Measurements from ENCODE around the gene HDHD2.

HDHD2 gene

GRCh38 chr18:47108373-47108772, 41.9 kb downstream of the HDHD2 start:
- no peak for DNase-seq (ENCODE audit: low read depth)
- H3K4me1 ChIP-seq (ENCODE audit: control insufficient read depth, insufficient read depth, low read length) = no peaks in the 10 kb centered on the region
- H3K9ac ChIP-seq (ENCODE audit: low read length) = no peak overlapping the region
- H3K9me3 ChIP-seq (ENCODE audit: control insufficient read depth, low read length) = no peaks in the 10 kb centered on the region
- H3K36me3 ChIP-seq (ENCODE audit: control insufficient read depth, insufficient read depth, low read length, severe bottlenecking) = peaks cover 77% of the 10 kb centered on the region
- no peak overlapping the region for H3K4me3 ChIP-seq (ENCODE audit: low read length)
- no peaks in the 10 kb centered on the region for H3K27me3 ChIP-seq (replicated peaks; ENCODE audit: control insufficient read depth, insufficient read depth, low read length)

GRCh38 chr18:47100212-47100831, 50.0 kb downstream of the HDHD2 start:
- Histone ChIP-seq H3K4me1 (ENCODE audit: control insufficient read depth, insufficient read depth, low read length) (no peaks in the 10 kb centered on the region), H3K36me3 (ENCODE audit: control insufficient read depth, insufficient read depth, low read length, severe bottlenecking) (peaks cover 21% of the 10 kb centered on the region), H3K9ac (ENCODE audit: low read length) (no peak overlapping the region), H3K4me3 (ENCODE audit: low read length) (no peak overlapping the region), H3K27me3 (replicated peaks; ENCODE audit: control insufficient read depth, insufficient read depth, low read length) (no peaks in the 10 kb centered on the region), H3K9me3 (ENCODE audit: control insufficient read depth, low read length) (no peaks in the 10 kb centered on the region)
- peak; percentile 77 for DNase-seq (ENCODE audit: low read depth)

GRCh38 chr18:47095810-47096209, 54.5 kb downstream of the HDHD2 start:
- Histone ChIP-seq H3K9me3 (ENCODE audit: control insufficient read depth, low read length) (no peaks in the 10 kb centered on the region), H3K27me3 (replicated peaks; ENCODE audit: control insufficient read depth, insufficient read depth, low read length) (no peaks in the 10 kb centered on the region)
- DNase-seq (ENCODE audit: low read depth) = no peak

GRCh38 chr18:47087676-47088075, 62.6 kb downstream of the HDHD2 start:
- Histone ChIP-seq H3K4me3 (ENCODE audit: low read length) (no peak overlapping the region), H3K36me3 (ENCODE audit: control insufficient read depth, insufficient read depth, low read length, severe bottlenecking) (peaks cover 10% of the 10 kb centered on the region), H3K27me3 (replicated peaks; ENCODE audit: control insufficient read depth, insufficient read depth, low read length) (no peaks in the 10 kb centered on the region), H3K9ac (ENCODE audit: low read length) (no peak overlapping the region), H3K9me3 (ENCODE audit: control insufficient read depth, low read length) (no peaks in the 10 kb centered on the region), H3K4me1 (ENCODE audit: control insufficient read depth, insufficient read depth, low read length) (no peaks in the 10 kb centered on the region)
- DNase-seq (ENCODE audit: low read depth) = no peak

More at GRCh38 chr18:47095810-47096209, 54.5 kb downstream of the HDHD2 start:
- Histone ChIP-seq H3K36me3 (ENCODE audit: control insufficient read depth, insufficient read depth, low read length, severe bottlenecking) (peaks cover 4% of the 10 kb centered on the region), H3K9ac (ENCODE audit: low read length) (no peak overlapping the region), H3K4me3 (ENCODE audit: low read length) (no peak overlapping the region), H3K4me1 (ENCODE audit: control insufficient read depth, insufficient read depth, low read length) (no peaks in the 10 kb centered on the region)

- Histone ChIP-seq H3K9ac (ENCODE audit: low read length) (no peak overlapping the region), H3K4me3 (ENCODE audit: low read length) (no peak overlapping the region), H3K27me3 (replicated peaks; ENCODE audit: control insufficient read depth, insufficient read depth, low read length) (no peaks in the 10 kb centered on the region), H3K9me3 (ENCODE audit: control insufficient read depth, low read length) (no peaks in the 10 kb centered on the region), H3K4me1 (ENCODE audit: control insufficient read depth, insufficient read depth, low read length) (no peaks in the 10 kb centered on the region), H3K36me3 (ENCODE audit: control insufficient read depth, insufficient read depth, low read length, severe bottlenecking) (peaks cover under 1% of the 10 kb centered on the region)
- DNase-seq (ENCODE audit: low read depth) = no peak
These were observed 68.7 kb downstream of the HDHD2 start for GRCh38 chr18:47081578-47081977.

GRCh38 chr18:47080872-47081271, 69.4 kb downstream of the HDHD2 start:
- H3K4me1 ChIP-seq (ENCODE audit: control insufficient read depth, insufficient read depth, low read length) = no peaks in the 10 kb centered on the region
- H3K9ac ChIP-seq (ENCODE audit: low read length) = no peak overlapping the region
- DNase-seq (ENCODE audit: low read depth) = no peak
- no peaks in the 10 kb centered on the region for H3K27me3 ChIP-seq (replicated peaks; ENCODE audit: control insufficient read depth, insufficient read depth, low read length)
- H3K9me3 ChIP-seq (ENCODE audit: control insufficient read depth, low read length) = no peaks in the 10 kb centered on the region
- no peaks in the 10 kb centered on the region for H3K36me3 ChIP-seq (ENCODE audit: control insufficient read depth, insufficient read depth, low read length, severe bottlenecking)
- H3K4me3 ChIP-seq (ENCODE audit: low read length) = no peak overlapping the region

GRCh38 chr18:47077111-47077510, 73.2 kb downstream of the HDHD2 start:
- Histone ChIP-seq H3K9me3 (ENCODE audit: control insufficient read depth, low read length) (no peaks in the 10 kb centered on the region), H3K36me3 (ENCODE audit: control insufficient read depth, insufficient read depth, low read length, severe bottlenecking) (no peaks in the 10 kb centered on the region), H3K4me1 (ENCODE audit: control insufficient read depth, insufficient read depth, low read length) (no peaks in the 10 kb centered on the region), H3K9ac (ENCODE audit: low read length) (no peak overlapping the region), H3K4me3 (ENCODE audit: low read length) (no peak overlapping the region), H3K27me3 (replicated peaks; ENCODE audit: control insufficient read depth, insufficient read depth, low read length) (no peaks in the 10 kb centered on the region)
- no peak for DNase-seq (ENCODE audit: low read depth)

- peak; percentile 4 for DNase-seq (ENCODE audit: low read depth)
- no peaks in the 10 kb centered on the region for H3K27me3 ChIP-seq (replicated peaks; ENCODE audit: control insufficient read depth, insufficient read depth, low read length)
- no peak overlapping the region for H3K9ac ChIP-seq (ENCODE audit: low read length)
- no peak overlapping the region for H3K4me3 ChIP-seq (ENCODE audit: low read length)
- H3K36me3 ChIP-seq (ENCODE audit: control insufficient read depth, insufficient read depth, low read length, severe bottlenecking) = no peaks in the 10 kb centered on the region
- H3K9me3 ChIP-seq (ENCODE audit: control insufficient read depth, low read length) = no peaks in the 10 kb centered on the region
- no peaks in the 10 kb centered on the region for H3K4me1 ChIP-seq (ENCODE audit: control insufficient read depth, insufficient read depth, low read length)
These were observed 75.0 kb downstream of the HDHD2 start for GRCh38 chr18:47075098-47075883.

GRCh38 chr18:47067648-47068047, 82.7 kb downstream of the HDHD2 start:
- Histone ChIP-seq H3K4me1 (ENCODE audit: control insufficient read depth, insufficient read depth, low read length) (no peaks in the 10 kb centered on the region), H3K9ac (ENCODE audit: low read length) (no peak overlapping the region), H3K36me3 (ENCODE audit: control insufficient read depth, insufficient read depth, low read length, severe bottlenecking) (peaks cover 11% of the 10 kb centered on the region), H3K4me3 (ENCODE audit: low read length) (no peak overlapping the region), H3K9me3 (ENCODE audit: control insufficient read depth, low read length) (peaks cover 6% of the 10 kb centered on the region), H3K27me3 (replicated peaks; ENCODE audit: control insufficient read depth, insufficient read depth, low read length) (no peaks in the 10 kb centered on the region)
- DNase-seq (ENCODE audit: low read depth) = no peak

- Histone ChIP-seq H3K9ac (ENCODE audit: low read length) (no peak overlapping the region), H3K4me3 (ENCODE audit: low read length) (no peak overlapping the region), H3K27me3 (replicated peaks; ENCODE audit: control insufficient read depth, insufficient read depth, low read length) (no peaks in the 10 kb centered on the region), H3K4me1 (ENCODE audit: control insufficient read depth, insufficient read depth, low read length) (no peaks in the 10 kb centered on the region), H3K36me3 (ENCODE audit: control insufficient read depth, insufficient read depth, low read length, severe bottlenecking) (peaks cover 13% of the 10 kb centered on the region), H3K9me3 (ENCODE audit: control insufficient read depth, low read length) (peaks cover 6% of the 10 kb centered on the region)
- DNase-seq (ENCODE audit: low read depth) = no peak
These were observed 87.2 kb downstream of the HDHD2 start for GRCh38 chr18:47063096-47063495.

GRCh38 chr18:47062471-47062870, 87.8 kb downstream of the HDHD2 start:
- Histone ChIP-seq H3K9me3 (ENCODE audit: control insufficient read depth, low read length) (peaks cover under 1% of the 10 kb centered on the region), H3K9ac (ENCODE audit: low read length) (no peak overlapping the region)
- no peak for DNase-seq (ENCODE audit: low read depth)

More at GRCh38 chr18:47062471-47062870, 87.8 kb downstream of the HDHD2 start:
- H3K36me3 ChIP-seq (ENCODE audit: control insufficient read depth, insufficient read depth, low read length, severe bottlenecking) = peaks cover 10% of the 10 kb centered on the region
- H3K4me1 ChIP-seq (ENCODE audit: control insufficient read depth, insufficient read depth, low read length) = no peaks in the 10 kb centered on the region
- H3K27me3 ChIP-seq (replicated peaks; ENCODE audit: control insufficient read depth, insufficient read depth, low read length) = no peaks in the 10 kb centered on the region
- no peak overlapping the region for H3K4me3 ChIP-seq (ENCODE audit: low read length)

All from adipocyte (in vitro differentiated cells).